HK-2 (cell line): ENCODE measurements around the gene RPL41.

Experiments used
- DNase-seq: peaks from one replicate; pipeline ENCODE4 v3.0.0-alpha.2; 2018; ENCODE audit not compliant: unreplicated experiment

The RPL41 gene

DNA sequence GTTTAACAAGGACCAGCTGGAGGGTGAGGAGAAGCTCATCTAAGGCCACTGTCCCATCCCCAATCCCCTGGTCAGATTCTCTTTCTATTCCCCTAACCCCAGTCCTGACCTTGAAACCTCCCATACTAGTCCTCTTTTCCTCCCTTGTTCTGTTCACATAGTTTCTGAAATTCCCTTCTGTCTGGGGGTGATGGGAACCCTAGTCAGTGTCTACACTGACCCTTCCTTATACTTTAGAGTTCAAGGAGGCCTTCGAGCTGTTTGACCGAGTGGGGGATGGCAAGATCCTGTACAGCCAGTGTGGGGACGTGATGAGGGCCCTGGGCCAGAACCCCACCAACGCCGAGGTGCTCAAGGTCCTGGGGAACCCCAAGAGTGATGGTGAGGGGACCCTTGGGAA lies 38.4 kb downstream of the RPL41 start:
- no peak for DNase-seq

DNA sequence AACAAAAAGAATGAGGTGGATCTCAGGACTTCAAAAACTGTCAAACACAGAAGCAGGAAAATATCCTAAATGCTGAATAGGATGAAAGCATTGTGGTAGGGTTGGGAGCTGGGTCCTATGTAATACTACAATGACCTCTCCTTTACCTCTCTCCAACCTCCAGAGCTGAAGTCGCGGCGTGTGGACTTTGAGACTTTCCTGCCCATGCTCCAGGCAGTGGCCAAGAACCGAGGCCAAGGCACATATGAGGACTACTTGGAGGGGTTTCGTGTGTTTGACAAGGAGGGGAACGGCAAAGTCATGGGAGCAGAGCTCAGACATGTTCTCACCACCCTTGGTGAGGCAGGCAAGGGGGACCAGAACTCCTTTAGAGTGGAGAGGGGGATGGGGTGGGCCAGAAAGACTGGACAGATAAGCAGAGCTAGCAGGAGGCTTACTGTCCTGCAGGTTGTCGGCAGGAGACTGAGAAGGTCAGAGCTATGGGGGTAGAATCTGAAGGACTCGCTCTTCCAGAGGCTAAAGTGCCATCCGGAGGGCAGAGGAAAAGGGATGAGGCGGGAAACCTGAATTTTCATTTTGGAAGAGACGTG lies 38.9 kb downstream of the RPL41 start:
- DNase-seq = no peak

DNA sequence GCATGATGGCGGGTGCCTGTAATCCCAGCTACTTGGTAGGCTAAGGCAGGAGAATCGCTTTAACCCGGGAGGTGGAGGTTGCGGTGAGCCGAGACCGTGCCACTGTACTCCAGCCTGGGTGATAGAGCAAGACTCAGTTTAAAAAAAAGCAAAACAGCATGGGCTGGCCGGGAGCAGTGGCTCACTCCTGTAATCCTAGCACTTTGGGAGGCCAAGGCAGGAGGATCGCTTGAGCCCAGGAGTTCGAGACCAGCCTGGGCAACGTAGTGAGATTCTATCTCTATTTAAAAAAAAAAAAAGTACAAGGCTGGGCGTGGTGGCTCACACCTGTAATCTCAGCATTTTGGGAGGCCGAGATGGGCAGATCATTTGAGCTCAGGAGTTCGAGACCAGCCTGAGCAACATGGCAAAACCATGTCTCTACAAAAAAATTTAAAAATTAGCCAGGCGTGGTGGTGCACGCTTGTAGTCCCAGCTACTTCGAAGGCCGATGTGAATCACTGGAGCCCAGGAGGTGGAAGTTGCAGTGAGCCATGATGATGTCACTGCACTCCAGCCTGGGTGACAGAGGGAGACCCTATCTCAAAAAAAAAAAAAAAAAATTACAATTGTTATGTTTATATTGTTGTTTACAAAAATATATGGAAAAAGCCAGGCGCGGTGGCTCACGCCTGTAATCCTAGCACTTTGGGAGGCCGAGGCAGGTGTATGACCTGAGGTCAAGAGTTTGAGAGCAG lies 40.2 kb downstream of the RPL41 start:
- peak; percentile 63 for DNase-seq

DNA sequence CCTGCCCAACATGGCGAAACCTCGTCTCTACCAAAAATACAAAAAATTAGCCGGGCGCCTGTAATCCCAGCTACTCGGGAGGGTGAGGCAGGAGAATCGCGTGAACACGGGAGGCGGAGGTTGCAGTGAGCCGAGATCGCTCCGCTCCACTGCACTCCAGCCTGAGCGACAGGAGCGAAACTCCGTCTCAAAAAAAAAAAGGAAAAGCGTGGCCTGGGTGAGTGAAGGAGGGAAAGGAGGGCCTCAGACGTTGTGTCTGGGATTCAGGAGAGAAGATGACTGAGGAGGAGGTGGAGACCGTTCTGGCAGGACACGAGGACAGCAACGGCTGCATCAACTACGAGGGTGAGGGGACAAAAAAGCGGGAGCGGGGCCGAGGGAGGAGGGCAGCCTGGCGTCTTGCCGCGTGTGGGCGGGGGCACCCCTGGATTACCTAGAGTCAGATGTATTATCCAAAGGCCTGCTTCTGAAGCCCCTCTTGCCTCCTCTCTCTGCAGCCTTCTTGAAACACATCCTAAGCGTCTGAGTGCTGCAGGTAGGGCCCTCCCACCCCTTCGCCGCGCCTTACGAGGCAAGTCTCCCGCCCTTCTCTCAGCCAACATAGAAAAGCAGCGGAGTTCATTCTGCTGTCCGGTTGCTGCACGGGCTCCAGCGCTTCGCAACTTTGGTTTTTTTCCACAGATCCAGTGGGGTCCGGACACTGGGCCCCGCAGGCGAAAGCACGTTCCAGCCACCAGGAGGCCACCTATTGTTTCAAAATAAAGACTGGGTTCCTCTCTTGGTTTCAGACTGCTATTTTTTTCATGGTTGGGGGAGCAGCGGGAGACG lies 41.0 kb downstream of the RPL41 start:
- DNase-seq = peak; percentile 80

DNA sequence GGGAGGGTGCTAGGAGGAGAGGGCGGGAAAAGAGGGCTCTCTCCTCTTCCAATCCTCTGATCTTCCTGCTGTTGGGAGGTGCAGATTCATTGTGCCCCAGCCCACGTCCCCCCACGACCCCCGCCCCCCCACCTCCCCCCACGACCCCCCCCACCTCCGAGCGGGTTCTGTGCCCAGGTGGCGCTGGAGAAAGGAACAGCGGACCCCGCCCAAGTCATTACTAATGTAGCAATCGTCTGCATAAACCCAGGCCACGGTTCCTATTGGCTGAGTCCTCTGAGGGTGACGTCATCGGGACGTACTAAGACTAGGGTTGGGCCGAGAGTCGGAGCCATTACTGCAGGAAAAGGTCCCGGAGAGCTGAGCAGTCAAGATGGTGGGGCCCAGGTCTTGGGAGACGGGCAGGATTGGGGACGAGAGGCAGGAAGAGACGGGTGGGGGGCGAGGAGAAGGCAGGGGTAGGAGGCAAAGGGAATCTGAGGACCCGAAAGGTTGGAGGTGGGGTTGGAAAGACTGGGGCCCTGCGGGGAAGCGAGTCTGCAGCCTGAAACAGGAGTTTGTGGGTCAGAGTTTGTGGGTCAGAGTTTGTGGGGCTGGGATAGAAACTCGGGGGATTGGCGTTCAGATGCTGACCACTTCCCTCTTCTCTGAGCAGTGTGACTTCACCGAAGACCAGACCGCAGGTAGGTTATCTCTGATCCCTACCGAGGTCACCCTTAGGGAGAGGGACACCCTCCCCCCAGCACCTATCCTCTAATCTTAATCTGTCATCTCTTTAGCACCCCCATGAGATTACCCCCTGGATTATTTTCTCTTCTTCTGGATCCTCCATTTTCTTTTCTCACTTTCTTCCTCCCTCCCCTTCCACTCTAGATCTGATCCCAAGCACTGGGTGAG lies 41.8 kb downstream of the RPL41 start, which contains the start of gene MYL6:
TSS of gene MYL6 (plus strand) at position 331 of the 897 bp plus-strand sequence. CDS start at position 374, 43 bp downstream.
- peak; percentile 93 for DNase-seq

DNA sequence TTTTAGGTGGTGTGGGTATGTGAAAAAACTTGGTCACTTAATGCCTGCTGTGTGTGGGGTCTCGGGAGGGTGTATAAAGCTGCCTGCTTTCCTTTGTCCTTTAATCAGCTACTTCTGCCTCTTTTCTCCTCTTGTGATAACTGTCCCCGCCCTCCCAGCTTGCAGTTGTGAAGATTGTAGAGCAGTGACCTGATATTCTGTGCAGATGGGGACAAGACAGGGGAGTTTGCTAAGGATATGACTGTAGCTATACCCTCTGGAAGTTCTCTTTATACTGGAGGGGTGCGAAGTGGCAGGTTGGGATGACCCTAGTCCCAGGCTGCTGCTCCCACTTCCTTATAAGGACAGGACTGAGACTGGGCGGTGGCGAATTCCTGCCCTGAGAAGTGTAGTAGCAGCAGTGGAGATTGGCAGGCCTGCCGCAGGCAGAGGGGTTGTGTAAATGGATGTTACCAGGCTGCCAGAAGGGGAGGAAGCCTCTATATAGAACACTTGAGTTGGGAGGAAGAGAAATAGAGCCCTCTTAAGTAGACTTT lies 42.6 kb downstream of the RPL41 start:
- DNase-seq = peak; percentile 70

DNA sequence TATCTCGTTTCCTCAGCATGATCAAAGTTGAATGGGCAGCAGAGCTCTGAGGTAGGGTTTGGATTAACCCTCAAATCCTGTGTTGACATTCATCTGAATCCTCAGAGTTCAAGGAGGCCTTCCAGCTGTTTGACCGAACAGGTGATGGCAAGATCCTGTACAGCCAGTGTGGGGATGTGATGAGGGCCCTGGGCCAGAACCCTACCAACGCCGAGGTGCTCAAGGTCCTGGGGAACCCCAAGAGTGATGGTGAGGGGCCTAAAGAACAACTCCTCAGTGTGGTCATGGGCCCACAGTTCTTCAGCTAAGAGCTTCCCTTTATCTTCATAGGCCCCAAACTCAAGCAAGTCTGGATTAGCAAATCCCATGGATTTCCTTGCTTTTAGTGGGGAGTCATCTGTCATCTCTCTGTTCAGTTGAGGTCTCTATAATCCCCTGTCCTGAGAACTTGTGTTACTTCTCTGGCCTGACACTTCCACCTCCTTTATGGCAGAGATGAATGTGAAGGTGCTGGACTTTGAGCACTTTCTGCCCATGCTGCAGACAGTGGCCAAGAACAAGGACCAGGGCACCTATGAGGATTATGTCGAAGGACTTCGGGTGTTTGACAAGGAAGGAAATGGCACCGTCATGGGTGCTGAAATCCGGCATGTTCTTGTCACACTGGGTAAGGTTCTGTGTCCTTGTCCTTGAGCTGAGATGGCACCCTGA lies 43.2 kb downstream of the RPL41 start:
- no peak for DNase-seq

DNA sequence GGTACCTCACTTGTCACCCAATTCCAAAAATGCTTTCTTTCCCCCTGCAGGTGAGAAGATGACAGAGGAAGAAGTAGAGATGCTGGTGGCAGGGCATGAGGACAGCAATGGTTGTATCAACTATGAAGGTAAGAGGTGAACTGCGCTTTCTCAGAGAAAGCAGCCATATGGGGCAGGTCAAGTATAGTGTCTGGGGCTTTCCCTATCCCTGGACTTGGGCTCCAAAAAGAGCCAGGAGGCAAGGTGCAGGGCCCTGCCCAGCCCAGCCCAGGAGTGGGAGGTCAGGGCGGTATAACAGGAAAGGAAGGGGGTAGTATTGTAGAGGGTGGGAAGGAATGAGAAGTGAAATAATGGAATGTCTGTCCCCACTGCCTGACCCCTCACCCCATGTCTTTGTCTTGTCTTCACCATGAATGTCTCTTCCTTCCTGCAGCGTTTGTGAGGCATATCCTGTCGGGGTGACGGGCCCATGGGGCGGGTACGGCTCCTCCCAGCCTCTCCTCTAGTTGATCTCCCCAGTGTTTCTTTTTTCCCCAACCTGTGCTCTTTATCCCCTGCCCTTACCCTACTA lies 43.8 kb downstream of the RPL41 start:
- DNase-seq = peak; percentile 41

DNA sequence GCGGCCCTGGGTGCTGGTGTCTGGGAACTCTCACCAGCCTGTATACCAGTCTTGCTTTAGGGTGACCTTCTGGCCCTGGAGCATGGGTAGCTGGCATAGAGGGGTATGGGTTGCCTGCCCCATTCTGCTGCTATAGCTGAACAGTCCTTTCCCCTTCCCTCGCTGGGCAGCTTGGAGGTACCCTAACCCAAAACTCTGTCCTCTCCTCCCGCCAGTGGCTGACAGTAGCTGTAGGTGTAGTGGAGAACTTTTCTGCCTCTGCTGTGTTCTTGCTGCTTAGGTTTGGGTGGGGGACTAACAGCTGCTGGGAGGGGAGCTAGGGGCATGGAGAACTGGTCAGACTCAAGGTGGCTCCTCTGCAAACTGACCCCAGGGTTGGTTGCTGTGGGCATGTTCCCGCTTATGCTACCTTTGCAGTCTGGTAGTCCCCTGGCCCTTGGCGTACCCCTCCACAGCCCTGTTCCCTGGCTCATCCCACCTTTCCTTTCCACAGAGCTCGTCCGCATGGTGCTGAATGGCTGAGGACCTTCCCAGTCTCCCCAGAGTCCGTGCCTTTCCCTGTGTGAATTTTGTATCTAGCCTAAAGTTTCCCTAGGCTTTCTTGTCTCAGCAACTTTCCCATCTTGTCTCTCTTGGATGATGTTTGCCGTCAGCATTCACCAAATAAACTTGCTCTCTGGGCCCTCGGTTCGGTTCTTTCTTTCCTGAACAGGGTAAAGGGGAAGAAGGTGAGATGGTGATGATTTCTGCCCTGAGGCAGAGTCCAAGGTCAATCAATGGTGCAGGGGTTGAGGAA lies 44.7 kb downstream of the RPL41 start:
- no peak for DNase-seq

DNA sequence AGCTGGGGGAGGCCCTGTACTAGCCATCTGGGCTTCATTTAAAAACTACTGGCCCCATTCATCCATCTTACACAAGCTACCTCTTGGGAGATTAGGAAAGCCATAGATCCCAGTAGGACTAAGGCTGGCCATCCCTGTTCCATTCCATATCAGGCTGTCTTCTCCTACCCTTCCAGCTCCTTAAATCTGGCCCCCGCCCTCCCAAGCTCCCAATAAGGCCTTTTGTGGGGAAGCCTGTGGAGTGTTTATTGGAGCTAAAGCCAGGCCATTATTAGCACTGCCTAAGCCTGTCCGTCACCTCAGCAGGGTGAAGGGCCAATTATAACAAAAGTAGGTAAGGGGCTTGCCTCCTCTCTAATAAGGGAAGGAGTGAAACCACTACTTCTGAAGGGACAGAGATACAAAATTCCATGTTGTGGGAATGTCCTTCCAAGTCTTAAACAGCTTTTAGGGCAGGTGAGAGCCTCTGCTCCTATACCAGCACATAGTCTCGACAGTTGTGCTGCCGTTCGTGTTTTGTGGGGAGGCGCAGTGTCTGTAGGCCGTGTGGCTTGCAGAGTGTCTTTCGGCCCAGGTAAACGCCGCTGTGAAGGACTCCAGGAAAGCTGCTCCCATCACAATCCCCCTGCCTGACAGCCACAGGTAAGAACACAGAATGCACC lies 45.4 kb downstream of the RPL41 start:
- DNase-seq = peak; percentile 20

DNA sequence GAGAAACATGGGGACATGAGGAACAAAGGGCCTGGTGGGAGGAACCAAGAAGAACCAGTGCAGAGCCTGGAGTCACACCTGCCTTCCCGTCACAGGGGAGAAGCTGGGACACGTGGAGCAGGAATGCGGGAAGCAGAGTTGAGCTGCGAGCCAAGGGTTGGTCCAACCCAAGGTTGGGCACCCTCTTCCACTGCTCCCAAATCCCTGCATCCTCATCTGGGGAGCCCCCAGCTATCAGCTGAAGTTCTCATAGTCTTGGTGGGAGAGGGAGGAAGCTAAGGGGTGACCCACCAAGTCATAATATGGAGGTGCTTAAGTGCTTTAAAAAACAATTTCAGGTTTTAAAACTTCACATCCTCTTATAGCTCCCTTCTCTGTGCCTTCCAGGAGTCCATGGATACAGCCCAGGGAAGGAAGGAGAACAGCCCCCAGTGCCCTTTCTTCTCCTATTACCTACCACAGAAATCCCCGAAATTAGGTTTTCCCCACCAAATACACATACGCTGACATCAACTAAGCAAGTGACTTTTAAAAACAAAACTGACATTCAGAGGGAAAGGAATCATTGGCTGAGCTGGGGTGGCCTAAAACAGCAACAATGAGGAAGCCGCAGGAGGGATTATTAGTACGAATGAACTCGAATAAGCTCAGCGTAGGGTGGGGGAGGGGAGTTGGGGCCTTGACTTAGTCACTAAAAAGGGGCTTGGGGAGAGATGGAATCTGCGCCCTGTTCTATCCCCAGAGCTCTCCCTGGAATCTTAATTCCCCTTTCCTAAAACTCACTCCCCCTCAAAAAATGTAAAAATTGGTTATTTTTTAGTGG lies 46.2 kb downstream of the RPL41 start:
- peak; percentile 32 for DNase-seq

DNA sequence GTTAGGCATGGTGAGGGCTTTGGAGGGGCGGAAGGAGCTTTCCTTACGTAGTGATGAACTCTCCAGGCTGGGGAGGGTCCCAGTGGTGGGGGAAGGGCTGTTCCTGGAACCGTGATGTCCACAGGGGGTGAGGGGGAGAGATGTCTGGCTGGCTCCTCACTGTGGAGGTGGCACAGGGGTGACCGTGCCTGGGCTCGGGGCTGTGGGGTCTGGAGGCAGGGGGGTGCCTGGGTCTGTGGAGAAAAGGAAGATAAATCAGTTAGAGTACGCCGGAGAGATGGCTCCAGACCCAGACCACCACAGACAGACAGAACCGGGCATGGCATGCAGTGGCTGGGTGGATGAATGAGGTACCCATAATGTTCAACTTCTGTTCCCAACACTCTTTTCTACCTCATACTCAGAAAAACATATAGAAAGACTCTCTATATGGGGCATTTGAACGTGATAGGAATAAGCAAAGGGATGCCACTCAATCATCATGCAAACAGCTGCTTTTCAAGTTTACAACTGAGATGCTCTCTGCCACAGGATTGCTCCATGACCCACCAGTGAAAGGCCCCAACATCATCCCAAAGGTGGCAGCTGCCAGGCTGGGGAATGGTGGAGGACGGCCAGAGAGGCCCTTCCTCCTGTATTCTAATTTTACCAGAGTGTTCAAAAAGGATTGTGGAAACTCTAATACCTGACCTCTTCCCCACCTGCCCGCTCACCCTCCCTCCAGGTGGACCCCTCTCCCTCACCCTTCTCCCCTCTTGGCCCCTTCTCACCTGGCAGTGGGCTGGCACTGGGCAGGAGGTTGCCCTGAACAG lies 47.3 kb downstream of the RPL41 start:
- DNase-seq = peak; percentile 35

DNA sequence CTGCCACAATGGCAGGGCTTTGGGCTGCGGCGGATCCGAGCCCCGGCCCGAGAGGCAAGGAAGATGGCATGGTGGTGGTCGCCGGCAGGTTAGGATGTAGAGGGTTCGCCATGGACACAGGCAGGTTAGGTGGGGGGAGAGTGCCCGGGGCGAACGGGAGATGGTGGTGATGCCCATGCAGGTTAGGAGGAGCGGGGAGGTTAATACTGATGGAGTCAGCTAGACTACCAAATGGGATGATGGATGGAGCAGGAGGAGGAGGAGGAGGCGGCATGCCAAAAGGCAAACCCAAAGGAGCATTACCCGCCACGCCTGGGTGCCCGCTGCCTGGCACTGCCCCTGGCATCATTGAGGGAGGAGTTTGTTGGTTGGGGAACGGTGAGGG lies 47.9 kb downstream of the RPL41 start:
- DNase-seq = peak; percentile 35

DNA sequence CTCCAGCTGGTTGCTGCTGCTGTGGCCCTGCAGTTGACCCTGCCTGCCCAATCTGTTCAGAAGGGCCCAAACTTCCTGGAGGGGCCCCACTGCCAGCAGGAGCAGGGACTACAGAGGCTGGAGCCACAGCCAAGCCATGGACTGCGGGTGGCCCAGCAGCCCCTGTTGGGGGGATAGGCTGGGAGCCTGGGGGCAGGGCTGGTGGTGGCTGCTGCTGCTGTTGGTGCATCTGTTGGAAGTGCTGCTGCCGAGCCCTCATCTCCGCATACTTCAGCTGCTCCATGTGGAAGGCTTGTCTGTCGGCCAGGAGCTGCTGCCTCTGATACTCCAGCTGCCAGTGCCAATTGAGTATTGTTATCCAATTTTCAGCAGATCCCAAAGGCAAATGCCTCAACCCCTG lies 48.9 kb downstream of the RPL41 start:
- DNase-seq = no peak
